ENCODE measurements around the gene SZT2.

Gene SZT2

GRCh38 chr1:43414634-43415223 is 25.0 kb downstream of the SZT2 start:
- H3K4me3 ChIP-seq (replicated peaks; ENCODE audit: low read depth, low read length), result no peak overlapping the region
- peak; percentile 66 for DNase-seq (ENCODE audit: low read depth)
- peak; percentile 71 for TF ChIP-seq CTCF (IDR thresholded peaks at IDR 0.05; ENCODE audit: low read length, missing control alignments)

GRCh38 chr1:43415901-43416300 is 26.2 kb downstream of the SZT2 start:
- DNase-seq (ENCODE audit: low read depth), result no peak
- no peak for TF ChIP-seq CTCF (IDR thresholded peaks at IDR 0.05; ENCODE audit: low read length, missing control alignments)
- H3K4me3 ChIP-seq (replicated peaks; ENCODE audit: low read depth, low read length), result no peak overlapping the region

GRCh38 chr1:43418858-43419257 is 29.2 kb downstream of the SZT2 start:
- no peak for TF ChIP-seq CTCF (IDR thresholded peaks at IDR 0.05; ENCODE audit: low read length, missing control alignments)
- H3K4me3 ChIP-seq (replicated peaks; ENCODE audit: low read depth, low read length), result no peak overlapping the region
- DNase-seq (ENCODE audit: low read depth), result no peak

GRCh38 chr1:43419627-43420425 is 30.1 kb downstream of the SZT2 start:
- no peak for TF ChIP-seq CTCF (IDR thresholded peaks at IDR 0.05; ENCODE audit: low read length, missing control alignments)
- no peak overlapping the region for H3K4me3 ChIP-seq (replicated peaks; ENCODE audit: low read depth, low read length)
- DNase-seq (ENCODE audit: low read depth), result no peak

GRCh38 chr1:43420874-43421273 is 31.2 kb downstream of the SZT2 start:
- DNase-seq (ENCODE audit: low read depth), result no peak
- no peak overlapping the region for H3K4me3 ChIP-seq (replicated peaks; ENCODE audit: low read depth, low read length)
- no peak for TF ChIP-seq CTCF (IDR thresholded peaks at IDR 0.05; ENCODE audit: low read length, missing control alignments)

GRCh38 chr1:43421396-43421795 is 31.7 kb downstream of the SZT2 start:
- H3K4me3 ChIP-seq (replicated peaks; ENCODE audit: low read depth, low read length), result no peak overlapping the region
- DNase-seq (ENCODE audit: low read depth), result no peak
- TF ChIP-seq CTCF (IDR thresholded peaks at IDR 0.05; ENCODE audit: low read length, missing control alignments), result no peak
